Ectodermal cell (in vitro differentiated cells): ENCODE results near the gene TMEM51.

Experiments used
- H3K27ac ChIP-seq: 2 replicates; pipeline ENCODE4 v1.7.0; 2013; ENCODE audit warnings: mild to moderate bottlenecking, low read depth, low read length; ENCODE audit not compliant: insufficient read depth, poor library complexity, severe bottlenecking
- H3K27me3 ChIP-seq: 2 replicates; pipeline ENCODE4 v1.7.0; 2013; ENCODE audit warnings: mild to moderate bottlenecking, low read length; ENCODE audit not compliant: insufficient read depth, control insufficient read depth, poor library complexity, severe bottlenecking
- H3K36me3 ChIP-seq: one replicate; pipeline ENCODE4 v1.7.0; 2013; ENCODE audit warnings: low read length; ENCODE audit not compliant: control insufficient read depth, insufficient read depth
- H3K4me1 ChIP-seq: one replicate; pipeline ENCODE4 v1.7.0; 2013; ENCODE audit warnings: low read length; ENCODE audit not compliant: control insufficient read depth, insufficient read depth
- H3K4me3 ChIP-seq: 2 replicates; pipeline ENCODE4 v1.7.0; 2013; ENCODE audit warnings: low read depth, low read length, control low read depth; ENCODE audit not compliant: insufficient read depth
- H3K9me3 ChIP-seq: 2 replicates; pipeline ENCODE4 v1.7.0; 2013; ENCODE audit warnings: mild to moderate bottlenecking, low read length, moderate library complexity; ENCODE audit not compliant: control insufficient read depth
- WGBS, 2 experiments: methylation state at CpG; one replicate each; pipeline ENCODE4 v1.1.7; 2013; ENCODE audit warnings: missing lambda C conversion rate in 2 of 2; 5-methylcytosine and 5-hydroxymethylcytosine counted together

Gene TMEM51

DNA sequence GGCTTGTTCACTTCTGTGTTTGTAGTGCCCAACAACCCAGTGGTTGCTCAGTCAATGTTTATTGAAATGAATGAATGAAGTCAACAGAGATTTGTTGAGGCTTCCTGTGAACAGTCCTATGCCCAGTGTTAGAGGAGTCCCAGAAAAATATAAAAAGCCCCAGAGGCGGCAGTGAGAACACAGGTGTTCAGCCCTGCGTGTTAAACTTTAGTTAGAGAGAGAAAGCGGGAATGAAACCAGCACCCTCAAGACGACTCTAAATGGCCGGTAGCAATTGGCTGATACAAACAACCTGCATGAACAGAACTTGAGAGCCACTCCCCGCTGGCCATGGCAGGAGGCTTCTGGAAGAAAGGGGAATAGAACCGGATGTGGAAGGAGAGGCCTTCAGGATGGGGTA is 22.6 kb downstream of the TMEM51 start:
- WGBS, 2 experiments = 85 to 86% methylated on average over 7 of the region's 7 CpGs
- Histone ChIP-seq H3K4me3 (no peak overlapping the region), H3K27me3 (no peaks in the 10 kb centered on the region)

GRCh38 chr1:15176898-15177665 is 23.5 kb downstream of the TMEM51 start:
- no peaks in the 10 kb centered on the region for H3K9me3 ChIP-seq
- no peaks in the 10 kb centered on the region for H3K27me3 ChIP-seq
- WGBS, 2 experiments = 77 to 79% methylated on average over 7 of the region's 7 CpGs
- H3K36me3 ChIP-seq = no peaks in the 10 kb centered on the region
- no peak overlapping the region for H3K27ac ChIP-seq
- no peak overlapping the region for H3K4me3 ChIP-seq
- no peaks in the 10 kb centered on the region for H3K4me1 ChIP-seq

More for the DNA sequence above, 22.6 kb downstream of the TMEM51 start:
- Histone ChIP-seq H3K27ac (no peak overlapping the region), H3K4me1 (no peaks in the 10 kb centered on the region), H3K9me3 (no peaks in the 10 kb centered on the region), H3K36me3 (no peaks in the 10 kb centered on the region)

GRCh38 chr1:15177710-15178166 is 24.2 kb downstream of the TMEM51 start:
- Histone ChIP-seq H3K27me3 (no peaks in the 10 kb centered on the region), H3K4me1 (no peaks in the 10 kb centered on the region), H3K9me3 (no peaks in the 10 kb centered on the region), H3K27ac (no peak overlapping the region), H3K4me3 (no peak overlapping the region), H3K36me3 (no peaks in the 10 kb centered on the region)
- 91 to 93% methylated on average over 14 of the region's 14 CpGs for WGBS, 2 experiments

GRCh38 chr1:15178571-15179484 is 25.3 kb downstream of the TMEM51 start:
- no peak overlapping the region for H3K27ac ChIP-seq

DNA sequence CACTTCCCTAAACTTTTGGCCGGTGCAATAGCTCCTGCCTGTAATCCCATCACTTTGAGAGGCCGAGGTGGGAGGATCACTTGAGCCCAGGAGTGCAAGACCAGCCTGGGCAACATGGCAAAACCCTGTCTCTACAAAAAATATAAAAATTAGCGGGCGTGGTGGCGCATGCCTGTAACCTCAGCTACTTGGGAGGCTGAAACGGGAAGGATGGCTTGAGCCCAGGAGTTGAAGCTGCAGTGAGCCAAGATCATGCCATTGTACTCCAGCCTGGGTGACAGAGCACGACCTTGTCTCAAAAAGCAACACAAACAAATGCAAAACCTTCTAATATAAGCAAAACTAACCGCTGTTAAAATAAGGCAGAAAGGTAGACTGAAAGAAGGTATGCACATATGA is 25.9 kb downstream of the TMEM51 start:
- no peak overlapping the region for H3K27ac ChIP-seq
- WGBS, 2 experiments = 90 to 94% methylated on average over 8 of the region's 8 CpGs
- H3K4me3 ChIP-seq = no peak overlapping the region
- no peaks in the 10 kb centered on the region for H3K9me3 ChIP-seq
- H3K27me3 ChIP-seq = no peaks in the 10 kb centered on the region
- no peaks in the 10 kb centered on the region for H3K4me1 ChIP-seq
- H3K36me3 ChIP-seq = no peaks in the 10 kb centered on the region

More at GRCh38 chr1:15178571-15179484, 25.3 kb downstream of the TMEM51 start:
- no peaks in the 10 kb centered on the region for H3K27me3 ChIP-seq
- no peak overlapping the region for H3K4me3 ChIP-seq
- no peaks in the 10 kb centered on the region for H3K9me3 ChIP-seq
- no peaks in the 10 kb centered on the region for H3K36me3 ChIP-seq
- 81 to 85% methylated on average over 9 of the region's 9 CpGs for WGBS, 2 experiments
- no peaks in the 10 kb centered on the region for H3K4me1 ChIP-seq

DNA sequence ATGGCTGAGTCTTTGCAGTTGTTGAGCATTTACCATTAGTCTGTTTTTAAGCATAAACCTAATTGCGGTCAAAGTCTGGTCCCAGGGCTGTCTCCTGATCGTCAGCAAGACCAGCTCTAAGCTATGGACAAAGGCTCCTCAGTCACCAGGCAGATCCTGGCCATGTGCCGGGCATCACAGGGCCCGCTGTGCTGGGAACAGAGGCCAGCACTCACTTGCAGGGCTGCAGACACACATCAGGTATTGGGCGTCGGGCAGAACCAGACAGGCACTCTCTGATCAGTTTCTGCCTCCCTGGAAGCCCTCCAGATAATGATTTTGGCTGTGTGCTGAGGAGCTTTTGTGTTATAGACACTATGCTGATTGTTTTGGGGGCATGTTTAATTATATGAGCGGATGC is 26.6 kb downstream of the TMEM51 start:
- no peak overlapping the region for H3K27ac ChIP-seq
- no peaks in the 10 kb centered on the region for H3K4me1 ChIP-seq
- H3K9me3 ChIP-seq = no peaks in the 10 kb centered on the region
- no peaks in the 10 kb centered on the region for H3K36me3 ChIP-seq
- H3K27me3 ChIP-seq = no peaks in the 10 kb centered on the region
- H3K4me3 ChIP-seq = no peak overlapping the region
- WGBS, 2 experiments = 91 to 92% methylated on average over 7 of the region's 7 CpGs

DNA sequence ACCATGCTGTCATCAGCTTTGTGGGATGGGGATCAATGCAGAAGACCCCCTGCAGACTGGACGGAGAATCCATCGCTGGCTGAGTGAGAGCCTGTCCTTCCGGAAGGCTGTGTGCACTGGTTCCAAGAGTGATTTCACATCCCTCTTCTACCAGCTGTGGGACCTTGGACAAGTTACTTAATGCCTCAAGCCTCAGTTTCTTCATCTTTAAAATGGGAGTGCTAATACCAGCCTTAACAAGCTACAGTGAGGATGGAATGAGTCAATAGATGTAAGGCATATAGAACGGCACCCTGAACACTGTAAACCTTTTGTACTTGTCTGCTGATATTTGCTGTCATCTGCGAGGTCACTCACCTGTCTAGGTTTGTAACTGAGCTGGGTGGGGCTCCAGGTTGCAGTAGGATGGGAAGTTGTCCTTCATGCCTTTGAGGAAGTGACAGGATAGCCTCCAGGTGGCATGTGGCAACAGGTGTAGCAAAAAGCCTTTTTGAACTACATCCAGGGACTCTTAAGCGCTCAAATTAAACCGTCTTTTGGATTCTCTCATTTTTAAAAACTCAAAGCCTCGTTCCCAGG is 27.5 kb downstream of the TMEM51 start:
- no peak overlapping the region for H3K27ac ChIP-seq
- no peak overlapping the region for H3K4me3 ChIP-seq
- 92 to 93% methylated on average over 8 of the region's 8 CpGs for WGBS, 2 experiments
- H3K36me3 ChIP-seq = no peaks in the 10 kb centered on the region
- no peaks in the 10 kb centered on the region for H3K27me3 ChIP-seq
- H3K4me1 ChIP-seq = no peaks in the 10 kb centered on the region
- no peaks in the 10 kb centered on the region for H3K9me3 ChIP-seq

DNA sequence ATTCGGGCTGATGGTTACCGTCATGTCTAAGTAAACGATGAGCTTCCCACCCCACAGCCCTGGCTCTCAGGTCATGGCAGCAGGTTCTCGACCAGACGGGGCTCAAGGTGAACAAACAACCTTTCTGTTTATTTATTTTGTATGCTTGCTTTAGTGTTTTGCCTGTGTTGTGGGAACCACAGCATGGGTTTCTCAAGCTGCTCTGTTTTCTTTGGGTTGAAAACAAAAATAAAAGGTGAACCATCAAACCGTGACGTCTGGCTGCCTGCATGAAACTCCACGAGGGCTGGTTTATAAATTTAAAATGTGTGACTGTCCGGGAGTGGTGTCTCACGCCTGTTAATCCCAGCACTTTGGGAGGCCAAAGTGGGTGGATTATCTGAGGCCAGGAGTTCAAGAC is 28.0 kb downstream of the TMEM51 start:
- Histone ChIP-seq H3K9me3 (no peaks in the 10 kb centered on the region), H3K36me3 (no peaks in the 10 kb centered on the region), H3K4me3 (no peak overlapping the region), H3K4me1 (peaks cover under 1% of the 10 kb centered on the region), H3K27me3 (no peaks in the 10 kb centered on the region), H3K27ac (no peak overlapping the region)
- WGBS, 2 experiments = 87 to 94% methylated on average over 10 of the region's 10 CpGs

GRCh38 chr1:15184436-15185241 is 31.1 kb downstream of the TMEM51 start:
- Histone ChIP-seq H3K27ac (no peak overlapping the region), H3K9me3 (no peaks in the 10 kb centered on the region), H3K36me3 (no peaks in the 10 kb centered on the region), H3K27me3 (no peaks in the 10 kb centered on the region), H3K4me1 (peaks cover 23% of the 10 kb centered on the region), H3K4me3 (no peak overlapping the region)
- WGBS, 2 experiments = 94 to 96% methylated on average over 8 of the region's 8 CpGs
